Measurements from ENCODE around the gene ARHGEF4.

Gene ARHGEF4, protein sequence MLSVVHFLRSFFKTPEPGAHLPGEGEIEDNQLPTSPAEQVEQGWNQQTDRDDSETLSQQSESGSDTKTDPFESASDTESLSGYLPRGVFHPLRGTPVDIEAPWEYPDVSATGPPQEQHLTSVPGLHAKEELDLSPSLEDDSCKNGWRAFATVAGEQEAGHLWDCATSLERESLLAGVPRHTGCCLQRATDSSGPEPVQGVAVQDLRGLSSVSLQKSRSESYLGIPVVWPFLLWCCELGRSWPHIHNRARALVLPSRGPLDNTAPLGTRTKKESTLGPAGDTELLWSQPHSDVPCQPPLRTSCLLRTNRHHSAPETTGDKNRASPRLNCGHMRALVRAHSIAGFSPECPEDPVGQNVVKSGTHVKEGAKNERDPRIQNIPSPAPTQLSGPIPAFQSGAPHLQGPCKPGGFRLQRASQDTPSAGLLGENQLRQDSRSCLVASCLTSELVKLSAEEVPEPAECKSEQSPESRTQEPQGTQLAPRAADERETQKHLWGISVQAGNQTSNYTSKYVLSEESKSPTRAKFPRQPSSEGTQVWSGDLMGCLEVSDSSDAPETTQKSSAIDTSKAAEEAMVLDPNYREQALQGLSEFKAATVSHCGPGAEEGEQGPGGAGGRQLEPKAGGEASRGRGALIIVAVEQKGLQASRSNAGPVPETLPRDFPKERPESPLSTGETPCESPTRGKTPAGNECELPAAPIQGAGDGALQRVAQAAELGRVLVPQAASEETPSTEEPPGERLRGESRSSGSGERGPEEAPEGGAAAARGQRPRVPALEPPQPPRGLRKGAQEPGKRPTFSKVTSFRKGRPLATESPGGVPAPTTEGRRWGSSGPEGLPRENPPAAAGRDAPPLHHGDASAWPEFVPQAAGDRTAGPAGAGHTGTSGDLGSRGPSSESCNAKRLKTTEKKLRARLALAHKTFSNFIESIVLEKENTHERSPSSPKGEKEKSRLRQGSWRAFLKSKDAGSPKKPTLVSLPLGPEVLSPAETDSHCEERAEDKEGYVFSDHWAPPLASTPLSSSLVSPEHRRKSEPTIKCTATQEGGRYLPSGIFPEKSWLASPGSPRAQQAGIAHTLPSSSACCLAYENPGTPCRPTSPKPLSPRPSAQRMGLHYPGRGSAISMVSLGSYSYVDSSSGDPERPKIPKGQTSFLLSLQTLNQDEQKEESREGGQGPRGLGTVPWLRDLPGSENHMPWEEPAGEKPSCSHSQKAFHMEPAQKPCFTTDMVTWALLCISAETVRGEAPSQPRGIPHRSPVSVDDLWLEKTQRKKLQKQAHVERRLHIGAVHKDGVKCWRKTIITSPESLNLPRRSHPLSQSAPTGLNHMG (N-terminal part only)

GRCh38 chr2:130836501-130837174 is at the start of gene ARHGEF4:
Gene ARHGEF4, plus strand, starts transcription at chr2:130836914. Its CDS starts 40 bp downstream, at chr2:130836954.
- DNase-seq (ENCODE audit: insufficient read length, low spot score), result no peak
- no peak for FAIRE-seq

DNA sequence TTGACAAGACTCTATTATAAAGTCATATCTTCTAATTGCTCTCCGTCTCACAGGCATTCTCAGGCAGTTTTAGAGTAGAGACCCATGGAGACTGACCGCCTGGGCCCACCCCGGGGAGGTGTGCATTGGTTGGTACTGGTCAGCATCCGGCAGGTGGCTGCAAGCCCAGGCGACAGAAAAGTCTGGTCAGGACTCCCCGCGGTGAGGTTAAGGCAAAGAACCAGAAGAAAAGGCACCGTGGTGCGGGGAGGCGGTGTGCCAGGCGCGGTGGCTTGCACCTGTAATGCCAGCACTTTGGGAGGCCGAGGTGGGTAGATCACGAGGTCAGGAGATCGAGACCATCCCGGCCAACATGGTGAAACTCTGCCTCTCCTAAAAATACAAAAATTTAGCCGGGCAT is 48.9 kb upstream of the ARHGEF4 start:
- no peak for DNase-seq (ENCODE audit: insufficient read length, low spot score)
- no peak for FAIRE-seq

GRCh38 chr2:130790312-130790711 is 46.4 kb upstream of the ARHGEF4 start:
- FAIRE-seq (no peak), DNase-seq (ENCODE audit: insufficient read length, low spot score) (no peak)

- no peak for FAIRE-seq
- no peak for DNase-seq (ENCODE audit: insufficient read length, low spot score)
Observed at GRCh38 chr2:130790804-130791616, 45.7 kb upstream of the ARHGEF4 start.

DNA sequence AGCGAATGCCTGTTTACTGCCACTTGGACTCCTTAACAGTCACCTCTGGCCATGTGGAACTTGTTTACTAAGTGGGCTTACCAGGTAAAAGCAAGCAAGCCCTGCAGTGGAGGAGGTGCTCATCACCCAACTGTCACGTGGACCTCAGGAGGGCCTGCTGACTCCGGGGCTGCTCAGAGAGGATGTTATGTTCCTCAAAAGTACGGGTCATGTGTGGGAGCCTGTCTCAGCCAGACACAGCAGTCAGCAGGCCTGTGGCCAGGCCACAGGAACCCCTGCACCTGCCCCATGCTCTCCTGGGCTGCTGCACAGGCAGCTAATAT is 45.1 kb upstream of the ARHGEF4 start:
- no peak for FAIRE-seq
- DNase-seq (ENCODE audit: insufficient read length, low spot score), result no peak

DNA sequence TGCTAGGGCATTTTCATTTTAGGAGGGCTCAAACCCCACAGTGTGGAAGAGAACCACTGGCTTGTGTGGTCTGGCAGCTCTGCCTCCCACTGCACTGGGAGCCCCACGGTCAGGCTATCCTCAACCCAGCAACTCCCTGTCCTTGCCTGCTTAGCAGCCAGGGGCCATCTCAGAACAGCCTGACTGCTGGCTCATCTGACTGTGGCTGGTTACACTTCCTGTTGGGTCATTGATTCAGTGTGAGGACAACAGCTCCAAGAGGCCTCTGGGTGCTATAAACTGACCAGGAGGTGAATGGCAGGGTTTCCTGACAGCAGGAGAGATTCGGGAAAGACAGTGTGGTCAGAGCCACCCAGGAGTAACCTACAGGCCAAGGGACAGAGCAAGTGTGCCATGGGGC is 41.3 kb upstream of the ARHGEF4 start:
- FAIRE-seq (no peak), DNase-seq (ENCODE audit: insufficient read length, low spot score) (no peak)

GRCh38 chr2:130796290-130796689 is 40.4 kb upstream of the ARHGEF4 start:
- no peak for DNase-seq (ENCODE audit: insufficient read length, low spot score)
- FAIRE-seq, result no peak

DNA sequence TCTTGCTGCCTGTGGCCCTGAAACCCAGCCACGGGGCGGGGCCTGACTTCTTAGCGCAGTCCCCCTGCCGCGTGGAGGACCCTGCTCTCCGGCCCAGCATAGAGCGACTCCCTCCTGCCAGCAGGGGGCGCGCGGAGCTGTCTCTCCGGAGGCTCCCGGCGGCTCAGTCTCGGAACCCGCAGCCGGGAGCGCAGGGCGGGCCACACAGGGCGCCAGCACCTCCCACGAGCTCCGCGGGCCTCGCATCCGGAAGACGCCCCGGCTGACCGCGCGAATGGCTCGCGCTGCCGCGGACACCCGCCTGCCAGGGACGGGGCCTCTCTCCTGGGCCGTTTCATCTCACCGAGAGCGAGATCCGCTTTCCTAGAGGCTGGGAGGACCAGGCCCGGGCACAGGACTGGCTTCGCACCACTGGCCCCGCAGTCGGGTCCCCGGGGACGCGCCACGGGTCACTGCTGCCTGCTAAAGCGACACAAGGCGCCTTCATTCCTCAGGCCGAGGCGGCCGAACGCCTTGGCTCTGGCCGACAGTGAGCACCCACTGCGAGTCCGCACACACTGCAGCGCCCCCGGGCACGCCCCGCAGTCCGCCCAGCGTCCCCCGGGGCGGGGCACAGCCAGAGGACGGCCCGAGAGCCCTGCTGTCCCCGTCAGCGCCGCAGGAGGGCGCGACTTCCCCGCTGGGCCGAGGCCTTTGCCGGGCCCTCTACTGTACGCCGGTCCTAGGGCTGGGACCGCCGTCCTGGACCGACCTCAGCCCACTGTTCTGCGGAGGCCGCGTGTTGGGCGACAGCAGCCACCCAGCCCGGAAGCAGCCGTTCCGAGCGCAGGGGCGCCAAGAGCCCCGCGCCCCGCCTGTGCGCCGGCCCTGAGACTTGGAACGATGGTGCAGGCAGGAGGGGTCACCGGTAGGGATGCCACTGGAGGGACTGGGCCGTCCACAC is 39.0 kb upstream of the ARHGEF4 start:
- peak; percentile 83 for FAIRE-seq
- peak; percentile 91 for DNase-seq (ENCODE audit: insufficient read length, low spot score)

DNA sequence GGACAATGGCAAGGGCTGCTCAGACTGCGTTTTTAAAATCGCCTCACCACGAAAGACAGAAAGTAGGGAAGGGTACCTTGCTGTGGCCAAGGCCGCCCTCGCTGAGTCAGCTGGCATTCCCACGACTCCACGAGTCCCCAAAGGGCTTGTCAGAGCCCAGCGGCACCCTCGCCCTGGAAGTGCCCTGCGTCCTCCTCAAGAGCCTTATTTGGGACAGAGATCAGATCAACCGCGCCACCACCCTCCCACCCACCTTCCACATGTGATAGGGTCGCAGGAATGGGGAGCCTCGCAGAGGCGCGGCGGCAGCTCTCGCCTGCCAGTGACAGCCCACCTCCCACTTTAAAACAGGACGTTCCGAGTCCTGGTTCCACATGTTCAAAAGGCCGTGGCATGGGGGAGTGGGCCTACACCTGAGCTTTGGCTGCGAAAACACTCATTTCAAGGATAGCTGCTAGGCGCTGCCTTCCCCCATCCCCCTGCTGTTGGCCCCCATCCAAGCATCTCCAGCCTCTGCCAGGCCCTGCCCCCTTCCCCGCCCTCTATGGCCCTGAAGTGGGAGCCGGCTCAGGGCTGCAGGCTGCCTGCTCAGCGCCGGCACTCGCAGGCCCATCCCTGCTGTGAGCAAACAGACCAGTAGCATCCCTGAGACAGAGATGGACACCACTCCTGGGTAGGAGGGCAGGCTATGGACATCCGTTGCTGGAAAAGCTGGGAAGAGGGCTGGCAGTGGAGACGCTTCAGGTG is 38.1 kb upstream of the ARHGEF4 start:
- FAIRE-seq (no peak), DNase-seq (ENCODE audit: insufficient read length, low spot score) (no peak)

- FAIRE-seq, result no peak
- DNase-seq (ENCODE audit: insufficient read length, low spot score), result no peak
Observed at GRCh38 chr2:130799295-130799694, 37.4 kb upstream of the ARHGEF4 start.

DNA sequence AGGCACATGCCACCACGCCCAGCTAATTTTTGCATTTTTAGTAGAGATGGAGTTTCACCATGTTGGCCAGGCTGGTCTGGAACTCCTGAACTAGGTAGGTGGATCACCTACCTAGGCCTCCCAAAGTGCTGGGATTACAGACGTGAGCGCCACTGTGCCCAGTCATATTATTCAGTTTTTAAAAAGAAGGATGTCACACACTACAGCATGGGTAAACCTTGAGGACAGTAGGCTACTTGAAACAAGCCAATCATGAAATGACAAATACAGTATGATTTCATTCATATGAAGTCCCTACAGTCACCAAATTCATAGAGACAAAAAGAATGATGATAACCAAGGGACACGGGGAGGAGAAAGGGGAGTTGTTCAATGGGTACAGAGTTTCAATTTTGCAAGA is 31.1 kb upstream of the ARHGEF4 start:
- no peak for DNase-seq (ENCODE audit: insufficient read length, low spot score)
- FAIRE-seq, result no peak

DNA sequence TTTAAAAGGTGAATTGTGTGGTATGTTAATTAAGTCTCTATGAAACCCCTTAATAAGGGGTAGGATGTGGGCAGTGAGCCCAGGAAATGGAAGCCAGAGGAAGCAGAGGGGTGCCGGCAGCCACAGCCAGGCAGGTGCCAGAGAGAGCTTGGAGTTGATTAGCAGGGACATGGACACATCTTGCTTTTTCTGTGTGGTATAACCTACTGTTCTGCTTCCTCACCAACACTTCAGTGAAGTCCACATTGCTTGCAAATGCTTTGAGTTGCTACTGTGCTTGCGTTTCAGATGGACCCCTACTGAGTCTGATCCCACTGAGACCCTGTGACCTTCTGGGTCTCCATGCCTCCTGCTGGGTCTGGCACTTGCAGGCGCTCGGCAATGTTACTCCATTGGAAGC is 30.3 kb upstream of the ARHGEF4 start:
- no peak for FAIRE-seq
- DNase-seq (ENCODE audit: insufficient read length, low spot score), result no peak

- DNase-seq (ENCODE audit: insufficient read length, low spot score) (no peak), FAIRE-seq (no peak)
Observed at GRCh38 chr2:130807659-130808385, 28.9 kb upstream of the ARHGEF4 start.

DNA sequence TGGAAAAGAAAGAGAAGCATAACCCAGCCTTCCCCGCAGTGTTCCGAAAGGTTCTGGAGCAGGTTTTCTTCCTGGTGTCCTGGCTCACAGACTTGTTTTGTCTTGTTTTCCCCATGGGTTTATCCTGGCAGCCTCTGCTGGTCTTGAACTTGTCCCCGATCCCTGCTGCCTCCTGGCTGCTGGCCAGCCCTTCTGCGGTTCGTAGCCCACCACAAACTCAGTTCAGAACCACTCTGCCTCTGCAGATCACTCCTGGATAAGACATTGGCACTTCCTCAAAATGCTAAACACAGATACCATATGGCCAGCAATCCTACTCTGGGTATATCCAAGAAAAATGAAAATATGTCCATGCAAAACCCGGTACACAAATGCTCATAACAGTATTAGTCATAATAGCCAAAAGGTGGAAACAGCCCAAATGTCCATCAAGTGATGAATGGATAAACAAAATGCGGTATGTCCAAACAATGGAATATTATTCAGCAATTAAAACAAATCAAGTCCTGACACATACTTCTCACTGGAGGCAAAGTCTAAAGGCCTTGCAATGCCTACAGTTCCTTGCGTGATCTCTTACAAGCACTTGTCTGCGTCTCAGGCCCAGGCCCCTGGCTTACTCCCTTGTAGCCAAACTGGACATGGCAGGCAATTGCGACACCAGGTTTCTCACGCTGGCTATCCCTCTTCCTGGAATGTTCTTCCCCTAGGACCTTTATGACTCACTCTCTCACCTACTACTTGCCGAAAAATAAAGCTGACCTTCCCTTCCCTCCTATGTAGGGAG is 28.0 kb upstream of the ARHGEF4 start:
- DNase-seq (ENCODE audit: insufficient read length, low spot score) (no peak), FAIRE-seq (no peak)

DNA sequence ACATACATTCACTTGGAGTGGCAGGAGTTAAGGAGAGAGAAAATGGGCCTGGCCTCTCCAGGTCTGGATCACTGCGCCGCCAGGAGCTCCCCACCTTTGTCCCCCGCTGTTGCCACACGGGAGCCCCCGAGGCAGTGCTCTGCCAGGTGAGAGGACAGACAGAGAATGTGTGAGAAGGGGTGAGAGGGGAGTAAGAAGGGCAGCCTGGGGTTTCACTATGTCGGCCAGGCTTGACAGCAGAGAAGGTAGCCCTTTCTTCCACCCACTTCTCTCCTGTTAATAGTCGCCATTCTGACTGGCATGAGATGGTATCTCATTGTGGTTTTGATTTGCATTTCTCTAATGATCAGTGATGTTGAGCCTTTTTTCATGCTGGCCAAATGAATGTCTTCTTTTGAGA is 26.2 kb upstream of the ARHGEF4 start:
- FAIRE-seq (no peak), DNase-seq (ENCODE audit: insufficient read length, low spot score) (no peak)

DNA sequence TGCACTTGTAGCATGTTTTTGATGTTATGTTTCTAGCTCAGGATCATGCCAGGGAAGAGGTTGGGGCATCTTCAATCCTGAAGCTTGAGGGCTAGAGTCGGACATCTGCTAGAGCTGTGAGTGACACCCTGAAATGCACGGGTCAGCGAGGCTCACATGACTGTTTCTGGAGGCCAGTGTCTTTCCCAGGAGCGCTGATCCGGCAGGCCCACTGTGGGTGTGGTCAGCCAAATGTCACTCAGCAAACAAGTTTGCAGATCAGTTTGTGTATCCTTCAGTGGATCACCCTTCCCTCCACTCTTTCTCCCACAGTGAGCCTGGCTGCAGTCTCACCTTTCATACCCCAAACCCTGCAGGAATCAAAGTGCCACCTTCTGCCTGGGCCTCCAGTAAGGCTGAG is 23.0 kb upstream of the ARHGEF4 start:
- DNase-seq (ENCODE audit: insufficient read length, low spot score) (no peak), FAIRE-seq (no peak)
